GM19463 (cell line): ENCODE data around the gene PLXNA1.

Experiments used
- ATAC-seq: cut with Tn5 transposase; IDR thresholded peaks from one replicate; pipeline ENCODE4 v1.9.1; 2021; ENCODE audit warnings: mild to moderate bottlenecking, moderate library complexity; ENCODE audit not compliant: unreplicated experiment

The PLXNA1 gene

DNA sequence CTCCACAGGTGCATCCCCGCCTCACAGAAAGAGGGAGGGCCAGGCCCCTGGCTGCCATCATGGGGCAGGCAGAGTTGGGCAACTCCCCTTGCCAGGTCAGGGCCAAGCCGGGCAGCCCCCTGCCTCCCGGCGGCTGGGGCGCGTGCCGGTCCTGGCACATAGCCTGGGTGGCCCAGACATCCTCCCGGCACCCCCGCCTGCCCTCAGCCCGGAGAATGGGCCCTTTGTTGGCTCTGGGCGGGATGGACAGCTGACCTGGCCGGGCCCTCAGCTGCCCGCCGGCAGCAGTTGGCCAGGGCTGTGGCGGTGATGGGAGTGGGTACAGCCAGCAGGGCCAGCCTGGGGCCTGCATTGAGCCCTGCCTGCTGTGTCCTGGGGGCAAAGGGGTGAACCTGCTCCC, 16.5 kb downstream of the PLXNA1 start:
- no peak for ATAC-seq

DNA sequence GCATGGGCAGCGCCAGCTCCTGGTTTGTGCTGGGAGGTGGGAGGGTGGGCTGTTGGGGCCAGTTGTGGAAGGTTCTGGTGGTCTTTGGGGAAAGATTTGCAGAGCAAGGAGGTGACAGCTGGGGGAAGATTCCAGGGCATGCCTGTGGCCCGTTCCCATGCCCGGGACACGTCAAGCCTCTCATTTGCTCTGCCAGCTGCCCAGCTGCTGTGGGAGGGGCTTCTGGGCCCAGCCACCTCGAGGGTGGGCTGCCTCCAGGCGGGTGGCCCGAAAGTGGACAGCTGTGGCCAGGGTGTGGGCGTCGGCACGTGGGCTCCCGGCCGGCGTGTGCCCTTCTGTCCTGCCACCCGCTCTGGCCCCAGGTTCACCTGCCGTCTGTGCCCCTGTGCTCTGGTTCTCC, 17.2 kb downstream of the PLXNA1 start:
- no peak for ATAC-seq

DNA sequence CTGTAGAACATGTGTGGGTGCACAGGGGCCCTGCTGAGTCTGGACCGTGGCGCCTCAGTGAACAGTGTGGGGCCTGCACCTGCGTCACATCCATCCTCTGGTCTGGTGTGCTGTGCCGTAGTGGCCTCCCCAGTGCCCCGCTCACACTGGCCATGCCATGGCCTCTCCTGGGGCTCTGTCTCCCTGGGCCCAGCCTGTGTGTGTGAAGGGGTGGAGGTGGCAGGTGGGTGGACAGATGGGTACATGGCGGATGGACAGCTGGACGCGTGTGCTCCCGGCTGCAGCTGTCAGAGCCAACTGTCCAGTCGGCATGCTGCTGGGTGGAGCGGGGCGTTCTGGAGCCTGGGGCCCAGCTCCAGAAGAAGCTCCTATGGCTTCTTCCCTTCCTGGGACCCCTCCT, 17.8 kb downstream of the PLXNA1 start:
- ATAC-seq, result no peak

DNA sequence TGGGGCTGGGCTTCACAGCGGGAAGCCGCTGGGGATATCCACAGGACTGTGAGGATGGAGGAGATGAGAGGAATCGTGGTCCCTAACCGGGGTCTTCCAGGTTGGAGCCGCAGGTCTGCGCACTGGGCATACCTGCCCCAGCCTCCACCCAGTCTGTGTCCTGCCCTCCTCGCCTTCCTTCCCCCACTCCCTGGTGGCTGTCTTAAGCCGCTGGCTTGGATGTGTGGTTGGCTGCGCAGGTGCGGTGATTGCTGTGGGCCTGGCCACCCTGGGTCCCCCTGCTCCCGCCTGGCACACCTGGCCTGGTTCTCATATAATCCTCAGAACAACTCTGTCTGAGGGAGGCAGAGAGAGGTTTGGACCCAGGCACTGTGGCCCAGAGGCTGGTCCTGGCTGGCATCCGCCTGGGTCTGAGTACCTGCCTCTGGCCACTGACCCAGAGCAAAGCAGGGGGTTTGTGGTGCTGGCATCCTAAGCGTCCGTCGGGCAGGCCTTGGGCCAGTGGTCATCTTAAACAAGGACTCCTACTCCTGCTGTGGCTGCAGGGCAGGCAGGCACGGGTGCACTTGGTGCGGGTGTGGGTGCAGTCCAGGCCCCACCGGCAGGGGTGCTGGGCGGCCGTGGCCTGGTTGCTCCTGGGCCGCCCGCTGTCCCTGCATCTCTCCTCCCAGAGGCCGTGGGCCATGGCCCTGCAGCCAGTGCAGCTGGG, 18.7 kb downstream of the PLXNA1 start:
- ATAC-seq, result no peak

DNA sequence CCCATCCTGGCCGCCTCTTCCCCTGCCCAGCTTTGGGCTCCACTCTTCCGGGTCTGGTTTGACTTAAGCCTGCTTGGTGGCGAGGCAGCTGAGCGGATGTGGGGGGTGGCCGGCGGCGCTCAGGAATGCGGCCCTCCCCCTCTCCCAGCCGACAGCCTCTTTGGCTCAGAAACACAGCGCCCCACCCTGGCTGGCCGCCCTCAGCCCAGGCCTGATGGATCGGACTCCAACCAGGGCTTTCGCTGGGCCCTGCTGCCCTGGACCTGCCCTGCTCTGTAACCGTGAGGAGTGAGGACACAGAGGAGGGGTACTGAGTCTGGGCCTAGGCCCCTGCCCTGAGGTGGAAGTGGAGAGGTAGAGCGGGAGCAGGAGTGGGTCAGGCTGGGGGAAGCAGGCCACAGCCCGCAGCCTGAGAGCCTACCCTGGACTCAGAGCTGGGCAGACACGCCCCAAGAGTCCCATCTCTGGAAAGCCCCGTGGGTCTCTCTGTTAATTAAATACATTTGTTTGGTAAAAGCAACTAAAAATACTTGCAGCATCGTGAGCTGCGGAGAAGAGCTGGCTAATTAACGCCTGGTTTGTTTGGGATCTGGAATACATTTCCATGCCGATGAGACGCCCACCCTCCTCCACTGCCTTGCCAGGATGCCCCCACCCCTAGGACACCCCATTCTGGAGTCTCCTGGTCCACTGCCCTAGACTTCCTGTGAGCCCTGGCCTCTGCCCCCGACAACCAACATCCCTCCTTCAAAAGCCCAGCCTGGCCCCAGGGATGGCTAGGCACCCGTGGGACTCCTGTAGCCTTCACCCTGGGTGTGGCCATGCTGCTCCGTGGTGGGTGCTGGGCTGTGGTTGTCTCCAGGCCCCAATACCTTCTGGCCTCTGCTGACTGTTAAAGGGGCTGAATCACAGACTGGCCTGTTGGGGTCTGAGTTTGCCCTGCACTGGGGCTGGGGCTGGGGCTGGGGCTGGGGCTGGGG, 19.6 kb downstream of the PLXNA1 start:
- ATAC-seq, result no peak

DNA sequence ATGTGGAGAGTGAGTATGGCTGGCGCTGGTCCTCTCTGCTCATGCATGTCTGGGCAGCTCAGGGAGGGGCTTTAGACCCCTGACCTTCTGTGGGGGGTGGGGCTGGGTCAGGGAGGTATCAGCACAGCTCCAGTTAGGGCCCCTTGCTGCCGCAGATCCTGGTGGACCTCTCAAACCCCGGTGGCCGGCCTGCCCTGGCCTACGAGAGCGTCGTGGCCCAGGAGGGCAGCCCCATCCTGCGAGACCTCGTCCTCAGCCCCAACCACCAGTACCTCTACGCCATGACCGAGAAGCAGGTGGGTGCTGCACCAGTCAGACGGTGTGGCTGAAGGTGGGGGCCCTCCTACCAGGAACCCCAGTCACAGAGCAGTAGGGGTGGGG, 20.2 kb downstream of the PLXNA1 start:
- ATAC-seq, result no peak

DNA sequence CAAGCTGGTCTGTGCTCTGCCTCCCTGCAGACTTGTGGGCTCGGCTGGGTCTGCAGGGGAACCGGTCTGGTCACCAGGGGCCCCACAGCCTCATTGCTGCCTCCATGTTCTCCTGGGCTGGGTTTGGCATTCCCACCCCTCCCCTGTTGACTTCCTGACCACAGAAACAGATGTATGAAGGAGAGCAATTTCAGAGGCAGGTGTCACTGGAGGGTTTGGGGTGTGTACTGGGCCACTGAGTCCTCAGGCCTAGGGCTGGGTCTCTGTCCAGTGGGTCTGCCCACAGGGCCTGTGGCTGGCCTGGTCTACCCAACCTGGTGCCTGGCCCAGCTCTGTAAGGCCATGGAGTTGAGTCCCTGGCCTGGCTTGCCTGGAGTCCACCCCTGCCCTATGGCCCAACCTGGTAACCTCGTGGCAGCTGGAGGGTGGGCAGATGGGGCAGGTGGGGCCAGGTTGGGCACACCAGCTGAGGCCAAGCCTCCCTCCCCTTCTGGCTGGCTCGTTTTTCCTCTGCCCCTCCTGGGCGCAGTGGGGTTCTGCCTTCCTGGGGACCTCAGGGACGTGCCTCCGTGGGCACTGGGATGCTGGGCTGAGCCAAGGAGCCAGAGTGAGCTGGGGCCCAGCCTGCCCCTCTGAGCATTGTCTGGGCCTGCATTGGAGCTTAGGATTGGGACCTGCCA, 20.8 kb downstream of the PLXNA1 start:
- no peak for ATAC-seq

DNA sequence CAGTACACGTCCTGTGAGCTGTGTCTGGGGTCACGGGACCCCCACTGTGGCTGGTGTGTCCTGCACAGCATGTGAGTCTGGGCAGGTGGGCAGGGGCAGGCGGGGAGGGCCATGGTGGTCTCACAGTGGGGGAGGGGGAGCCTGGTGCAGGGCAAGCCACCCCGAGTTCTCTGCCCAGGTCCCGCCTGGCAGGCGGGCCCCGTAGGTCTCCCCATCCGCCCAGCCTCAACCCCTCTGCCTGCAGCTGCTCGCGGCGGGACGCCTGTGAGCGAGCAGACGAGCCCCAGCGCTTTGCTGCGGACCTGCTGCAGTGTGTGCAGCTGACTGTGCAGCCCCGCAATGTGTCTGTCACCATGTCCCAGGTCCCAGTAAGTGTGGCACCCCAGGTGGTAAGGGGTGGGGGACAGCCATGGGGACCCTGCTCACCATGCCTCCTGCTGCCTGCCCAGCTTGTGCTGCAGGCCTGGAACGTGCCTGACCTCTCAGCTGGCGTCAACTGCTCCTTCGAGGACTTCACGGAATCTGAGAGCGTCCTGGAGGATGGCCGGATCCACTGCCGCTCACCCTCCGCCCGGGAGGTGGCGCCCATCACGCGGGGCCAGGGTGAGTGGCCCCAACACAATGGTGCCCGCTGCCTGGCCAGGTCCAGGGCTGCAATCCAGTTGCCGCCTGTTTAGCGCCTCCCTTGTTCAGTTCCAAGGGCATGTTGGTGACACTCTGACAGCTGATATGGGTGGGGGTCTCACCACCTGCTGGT, 21.9 kb downstream of the PLXNA1 start:
- no peak for ATAC-seq

DNA sequence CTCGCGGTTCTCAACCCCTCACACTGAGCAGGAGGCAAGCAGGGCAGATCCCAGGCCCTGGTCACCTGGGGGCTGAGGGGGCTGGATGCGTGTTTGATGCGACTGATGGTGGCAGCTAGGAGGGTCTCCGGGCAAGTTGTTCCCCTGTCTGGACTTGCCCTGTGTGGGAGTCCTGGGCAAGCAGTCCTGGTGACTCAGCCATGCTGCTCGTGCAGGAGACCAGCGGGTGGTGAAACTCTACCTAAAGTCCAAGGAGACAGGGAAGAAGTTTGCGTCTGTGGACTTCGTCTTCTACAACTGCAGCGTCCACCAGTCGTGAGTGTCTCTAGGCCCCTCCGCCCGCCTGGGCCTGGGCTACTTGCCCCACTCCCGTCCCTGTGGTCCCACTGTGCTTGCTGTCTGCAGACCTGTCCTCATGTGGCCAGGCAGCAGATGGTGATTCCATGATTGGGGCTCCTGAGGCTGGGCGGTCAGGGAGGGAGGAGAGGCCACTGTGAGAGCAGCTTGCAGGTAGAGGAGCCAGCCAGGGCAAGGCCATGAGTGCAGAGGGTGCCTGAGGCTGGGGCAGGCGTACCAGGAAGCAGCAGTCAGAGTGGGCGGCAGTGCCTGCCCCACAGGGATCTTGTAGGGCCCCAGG, 23.1 kb downstream of the PLXNA1 start:
- ATAC-seq, result no peak

DNA sequence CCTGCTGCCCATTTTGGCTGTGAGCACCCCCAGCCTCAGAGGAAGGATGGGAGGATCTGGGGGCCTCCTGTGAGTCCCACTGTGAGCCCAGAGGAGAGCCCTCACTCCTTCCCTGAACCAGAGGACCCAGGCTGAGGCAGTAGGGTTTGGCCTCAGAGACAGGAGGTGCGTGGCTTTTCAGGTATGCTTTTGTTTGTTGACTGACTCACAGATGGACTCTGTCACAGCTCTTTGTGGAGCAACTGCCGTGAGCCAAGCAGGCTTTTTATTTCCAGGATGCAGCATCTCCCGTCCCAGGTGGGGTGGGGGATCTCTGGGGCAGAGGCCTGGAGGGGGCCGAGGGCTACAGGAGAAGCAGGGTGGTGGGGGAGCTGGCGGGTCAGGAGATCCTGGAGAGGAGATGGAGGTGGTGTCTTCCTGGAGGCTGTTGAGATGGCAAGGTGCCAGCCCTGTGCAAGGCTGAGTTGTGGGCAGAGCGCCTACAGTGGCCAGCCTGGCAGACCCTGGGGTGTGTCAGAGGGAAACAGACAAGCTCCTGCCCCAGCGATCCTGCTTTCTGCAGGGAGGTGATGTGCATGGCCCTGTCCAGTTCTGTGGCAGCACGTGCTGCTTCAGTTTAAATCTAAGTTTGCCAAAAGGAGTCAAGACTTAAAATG, 24.0 kb downstream of the PLXNA1 start:
- no peak for ATAC-seq

DNA sequence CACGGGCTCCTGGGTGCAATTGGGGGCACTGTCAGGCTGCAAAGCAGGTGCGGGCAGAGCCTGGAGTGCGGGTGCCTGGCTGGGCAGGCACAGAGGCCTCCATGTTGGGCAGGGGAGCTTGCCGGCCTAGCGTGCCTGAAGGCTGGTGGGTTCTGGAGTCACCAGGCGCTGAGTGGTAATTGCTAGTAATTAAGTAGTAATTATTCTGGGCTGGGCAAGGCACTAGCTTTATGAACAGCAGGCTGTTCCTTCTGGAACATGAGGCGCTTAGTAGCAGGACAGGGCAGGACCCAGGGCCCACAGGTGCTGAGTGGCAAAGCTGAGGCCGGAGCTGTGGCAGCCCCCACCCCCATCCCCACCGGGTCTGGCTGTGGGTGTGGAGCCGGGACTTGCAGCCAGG, 25.3 kb downstream of the PLXNA1 start:
- no peak for ATAC-seq

DNA sequence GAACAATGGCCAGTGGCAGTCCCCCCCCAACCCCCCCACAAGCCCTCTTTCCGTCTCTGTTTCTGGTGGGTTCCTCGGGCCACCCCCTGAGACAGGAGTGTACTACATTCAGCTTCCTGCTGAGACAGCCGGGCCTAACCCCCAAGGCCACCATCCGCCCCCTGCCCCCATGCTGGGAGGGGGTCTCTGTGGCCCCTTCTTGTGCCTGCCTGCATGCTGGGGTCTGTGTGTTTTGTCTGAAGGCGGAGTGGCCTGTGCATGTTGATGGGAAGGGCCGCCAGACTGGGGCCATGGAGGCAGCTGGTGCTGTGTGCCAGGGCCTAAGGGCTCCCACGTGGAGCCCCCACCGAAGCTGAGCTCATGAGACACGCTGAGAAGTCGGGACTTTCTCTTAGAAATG, 26.6 kb downstream of the PLXNA1 start:
- no peak for ATAC-seq

DNA sequence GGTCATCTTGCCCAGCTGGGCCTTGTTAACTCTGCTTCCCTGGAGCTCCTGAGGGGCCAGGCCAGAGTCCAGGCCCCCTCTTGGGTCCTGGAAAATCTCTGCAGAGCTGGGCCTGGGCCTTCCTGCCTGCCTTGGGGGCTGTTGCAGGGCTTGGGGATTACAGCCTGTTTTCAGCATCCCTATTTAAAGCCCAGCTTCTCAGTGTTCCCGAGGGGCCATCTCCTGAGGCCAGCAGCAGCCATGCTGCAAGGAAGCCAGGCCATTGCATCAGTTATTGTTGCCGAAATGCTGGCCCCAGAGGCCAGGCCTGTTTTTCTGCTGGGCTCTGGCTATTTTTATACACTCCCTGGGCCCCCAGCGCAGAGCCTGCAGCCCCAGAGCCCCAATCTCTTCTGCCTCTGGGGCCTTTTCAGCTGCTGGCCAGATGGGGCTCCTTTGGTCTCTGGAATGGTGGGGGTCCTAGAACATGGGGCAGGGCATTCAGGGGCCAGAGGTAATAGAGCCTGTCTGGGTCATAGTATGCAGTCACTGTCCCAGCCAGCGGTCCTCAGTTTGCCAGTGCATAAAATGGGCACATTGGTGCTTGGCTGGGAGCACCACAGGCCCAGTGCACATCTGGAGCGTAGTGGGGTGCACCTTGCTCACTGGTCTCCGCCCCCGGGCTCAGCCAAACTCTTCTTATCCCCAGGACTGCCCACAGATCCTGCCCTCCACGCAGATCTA, 28.5 kb downstream of the PLXNA1 start:
- no peak for ATAC-seq

DNA sequence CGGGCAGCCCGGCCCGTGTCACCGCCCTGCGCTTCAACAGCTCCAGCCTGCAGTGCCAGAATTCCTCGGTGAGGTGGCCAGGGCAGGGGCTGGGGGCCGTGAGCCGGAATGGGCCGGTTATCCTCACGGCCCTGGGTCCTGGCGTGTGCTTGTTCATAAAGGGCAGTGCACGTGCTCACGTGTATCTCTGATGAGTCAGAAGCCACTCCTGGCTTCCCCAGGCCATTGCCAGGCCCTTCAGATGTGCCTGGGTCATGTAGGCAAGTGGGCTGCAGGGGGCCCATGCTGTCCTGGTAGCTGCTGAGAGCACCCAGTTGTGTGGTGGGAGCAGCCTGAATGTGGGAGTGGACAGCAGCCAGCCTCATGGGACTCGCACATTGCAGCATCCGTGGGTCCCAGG, 29.2 kb downstream of the PLXNA1 start:
- no peak for ATAC-seq

DNA sequence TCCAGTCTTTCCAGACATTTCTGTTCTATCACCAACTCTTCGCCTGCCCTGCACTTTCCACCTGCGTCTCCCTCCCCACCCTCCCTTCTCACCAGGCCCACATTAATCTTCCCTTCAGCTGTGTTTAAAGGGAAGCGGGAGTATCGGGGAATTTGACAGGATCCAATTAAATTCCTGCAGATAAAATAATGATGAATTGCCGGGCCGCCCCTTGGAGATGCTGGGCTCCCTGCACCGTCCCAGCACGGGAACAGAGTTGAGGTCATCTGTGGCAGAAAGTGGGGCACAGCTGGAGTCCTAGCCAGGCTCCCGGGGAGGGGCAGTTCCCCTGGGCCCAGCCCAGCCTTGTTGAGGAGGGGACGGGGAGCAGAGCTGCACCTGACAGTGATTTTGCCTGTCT, 30.3 kb downstream of the PLXNA1 start:
- no peak for ATAC-seq

DNA sequence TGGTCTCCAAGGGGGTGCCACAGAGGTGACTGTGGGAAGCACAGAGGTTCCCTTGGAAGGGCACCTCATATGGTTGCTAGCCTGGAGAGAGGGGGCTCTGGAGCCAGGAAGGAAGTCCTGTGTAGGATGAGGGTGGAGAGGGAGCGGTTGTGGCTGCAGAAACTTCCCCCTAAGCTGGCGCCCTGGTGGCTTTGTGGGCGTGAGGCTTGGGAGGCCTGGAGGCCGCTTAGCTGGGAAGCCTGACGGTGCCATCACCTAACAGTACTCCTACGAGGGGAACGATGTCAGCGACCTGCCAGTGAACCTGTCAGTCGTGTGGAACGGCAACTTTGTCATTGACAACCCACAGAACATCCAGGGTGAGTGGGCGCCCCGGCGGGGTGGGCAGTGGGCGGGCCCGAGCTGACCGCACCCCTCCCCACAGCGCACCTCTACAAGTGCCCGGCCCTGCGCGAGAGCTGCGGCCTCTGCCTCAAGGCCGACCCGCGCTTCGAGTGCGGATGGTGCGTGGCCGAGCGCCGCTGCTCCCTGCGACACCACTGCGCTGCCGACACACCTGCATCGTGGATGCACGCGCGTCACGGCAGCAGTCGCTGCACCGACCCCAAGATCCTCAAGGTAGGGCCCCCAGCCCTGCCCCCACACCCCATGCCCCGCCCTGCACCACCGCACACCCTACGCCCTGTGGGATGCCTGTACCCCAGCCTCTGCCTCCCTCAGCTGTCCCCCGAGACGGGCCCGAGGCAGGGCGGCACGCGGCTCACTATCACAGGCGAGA, 31.0 kb downstream of the PLXNA1 start:
- no peak for ATAC-seq

DNA sequence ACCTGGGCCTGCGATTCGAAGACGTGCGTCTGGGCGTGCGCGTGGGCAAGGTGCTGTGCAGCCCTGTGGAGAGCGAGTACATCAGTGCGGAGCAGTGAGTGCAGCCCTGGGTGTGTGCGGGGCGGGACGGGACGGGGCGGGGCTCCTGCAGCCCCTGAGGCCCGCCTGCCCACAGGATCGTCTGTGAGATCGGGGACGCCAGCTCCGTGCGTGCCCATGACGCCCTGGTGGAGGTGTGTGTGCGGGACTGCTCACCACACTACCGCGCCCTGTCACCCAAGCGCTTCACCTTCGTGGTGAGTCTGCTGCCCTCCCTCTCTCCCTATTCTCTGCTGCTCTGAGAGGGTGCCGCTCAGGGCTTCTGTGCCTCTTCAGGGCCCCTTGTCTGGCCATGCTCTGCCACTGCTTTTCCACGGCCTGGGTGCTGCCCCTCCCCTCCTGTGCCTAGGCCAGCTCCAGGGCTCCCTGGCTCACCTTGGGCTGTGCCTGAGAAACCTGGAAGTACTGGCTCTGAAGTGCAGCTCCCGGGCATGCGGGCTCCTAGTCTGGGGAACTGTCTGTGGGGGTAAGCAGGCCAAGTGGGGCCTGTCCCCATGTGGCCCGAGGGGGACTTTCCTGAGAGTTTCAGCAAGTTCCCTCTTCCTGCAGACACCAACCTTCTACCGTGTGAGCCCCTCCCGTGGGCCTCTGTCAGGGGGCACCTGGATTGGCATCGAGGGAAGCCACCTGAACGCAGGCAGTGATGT, 31.8 kb downstream of the PLXNA1 start:
- peak; percentile 53 for ATAC-seq
